SU-DHL-6 (cell line): ENCODE measurements around the gene E4F1.
"Not testable (repeated sequence)": the region's sequence is repeated elsewhere in the genome, so short reads cannot be mapped to it uniquely, and the experiment has no call there.

ENCODE experiments used
- EZH2phosphoT487 ChIP-seq: fragments of 200-600 bp; sonication (generic), shearing (Covaris generic); conservative IDR thresholded peaks from 2 replicates; pipeline ENCODE4 v1.6.1; 2018; ENCODE audit warnings: mild to moderate bottlenecking, antibody characterized with exemption, low read length, moderate library complexity, mixed read lengths
- TF ChIP-seq, protein P1 (sequence below): fragments of 200-600 bp; sonication (generic); IDR thresholded peaks from one replicate; pipeline ENCODE4 v1.5.1; 2017; ENCODE audit warnings: antibody characterized with exemption, mild to moderate bottlenecking, low read length, moderate library complexity; ENCODE audit not compliant: insufficient read depth, poor library complexity, severe bottlenecking

DNA sequence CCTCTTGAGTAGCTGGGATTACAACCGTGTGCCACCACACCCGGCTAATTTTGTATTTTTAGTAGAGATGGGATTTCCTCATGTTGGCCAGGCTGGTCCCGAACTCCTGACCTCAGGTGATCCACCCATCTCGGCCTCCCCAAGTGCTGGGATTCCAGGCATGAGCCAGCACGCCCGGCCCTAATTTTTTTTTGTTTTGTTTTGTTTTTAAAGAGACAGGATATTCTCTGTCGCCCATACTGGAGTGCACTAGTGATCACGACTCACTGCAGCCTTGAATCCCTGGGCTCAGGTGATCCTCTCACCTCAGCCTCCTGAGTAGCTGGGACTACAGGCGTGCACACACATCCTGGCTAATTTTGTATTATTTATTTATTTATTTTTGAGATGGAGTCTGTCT, 16.9 kb downstream of the E4F1 start:
- TF ChIP-seq, protein P1, sequence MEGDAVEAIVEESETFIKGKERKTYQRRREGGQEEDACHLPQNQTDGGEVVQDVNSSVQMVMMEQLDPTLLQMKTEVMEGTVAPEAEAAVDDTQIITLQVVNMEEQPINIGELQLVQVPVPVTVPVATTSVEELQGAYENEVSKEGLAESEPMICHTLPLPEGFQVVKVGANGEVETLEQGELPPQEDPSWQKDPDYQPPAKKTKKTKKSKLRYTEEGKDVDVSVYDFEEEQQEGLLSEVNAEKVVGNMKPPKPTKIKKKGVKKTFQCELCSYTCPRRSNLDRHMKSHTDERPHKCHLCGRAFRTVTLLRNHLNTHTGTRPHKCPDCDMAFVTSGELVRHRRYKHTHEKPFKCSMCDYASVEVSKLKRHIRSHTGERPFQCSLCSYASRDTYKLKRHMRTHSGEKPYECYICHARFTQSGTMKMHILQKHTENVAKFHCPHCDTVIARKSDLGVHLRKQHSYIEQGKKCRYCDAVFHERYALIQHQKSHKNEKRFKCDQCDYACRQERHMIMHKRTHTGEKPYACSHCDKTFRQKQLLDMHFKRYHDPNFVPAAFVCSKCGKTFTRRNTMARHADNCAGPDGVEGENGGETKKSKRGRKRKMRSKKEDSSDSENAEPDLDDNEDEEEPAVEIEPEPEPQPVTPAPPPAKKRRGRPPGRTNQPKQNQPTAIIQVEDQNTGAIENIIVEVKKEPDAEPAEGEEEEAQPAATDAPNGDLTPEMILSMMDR = not testable (repeated sequence)
- TF ChIP-seq EZH2phosphoT487 = not testable (repeated sequence)
